Gastrocnemius medialis (tissue), 4 donors: ENCODE results near the gene OLAH.

Experiments used
- CTCF ChIP-seq, 5 experiments: fragments of 450-650 bp in 3 of 5; fragments of 200-600 bp in 2 of 5; sonication (generic) in 2 of 5; IDR thresholded peaks in 4 of 5; conservative IDR thresholded peaks in 1 of 5; 1 replicate in 4 of 5; 2 replicates in 1 of 5; pipeline ENCODE4 v1.5.1; 2016 to 2019; ENCODE audit warnings: antibody characterized with exemption in 5 of 5, mild to moderate bottlenecking in 3 of 5, moderate library complexity in 3 of 5
- POLR2A ChIP-seq, 2 donors: fragments of 450-650 bp; IDR thresholded peaks; one replicate each; pipeline ENCODE4 v1.6.1; 2017; ENCODE audit warnings: antibody characterized with exemption in 2 of 2, mild to moderate bottlenecking in 2 of 2, moderate library complexity in 2 of 2

DNA sequence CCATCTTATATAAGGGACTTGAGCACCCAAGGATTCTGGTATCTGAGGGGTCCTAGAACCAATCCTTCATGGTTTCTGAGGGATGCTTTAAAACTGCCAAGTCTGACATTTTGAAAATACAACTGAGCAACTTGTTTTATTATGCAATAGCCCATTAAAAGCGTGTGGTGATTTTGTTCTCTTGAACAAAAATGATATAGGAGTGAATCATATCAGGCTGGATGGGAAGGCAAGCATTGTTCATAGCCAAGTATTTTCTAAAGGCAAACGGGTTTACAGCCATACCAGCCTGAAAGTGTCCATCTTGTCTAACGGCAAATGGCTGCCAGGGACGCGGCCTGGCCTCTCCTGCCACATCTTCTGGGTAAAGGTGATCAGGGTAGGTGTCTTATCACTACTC is 76.8 kb downstream of the OLAH start:
- no peak for TF ChIP-seq POLR2A (IDR thresholded peaks at IDR 0.05)
- TF ChIP-seq CTCF (IDR thresholded peaks at IDR 0.05 in 4 of 5, conservative IDR thresholded peaks at IDR 0.05 in 1 of 5), result no peak
